HG03103 (cell line): ENCODE results near the gene ATRAID.
"Not testable (repeated sequence)": the region's sequence is repeated elsewhere in the genome, so short reads cannot be mapped to it uniquely, and the experiment has no call there.

ENCODE experiments used
- ATAC-seq: cut with Tn5 transposase; IDR thresholded peaks from one replicate; pipeline ENCODE4 v1.9.1; 2021; ENCODE audit warnings: low read depth; ENCODE audit not compliant: unreplicated experiment

Gene ATRAID

GRCh38 chr2:27191070-27191829 is 20.6 kb upstream of the ATRAID start:
- ATAC-seq = no peak

- ATAC-seq = no peak
Measured at GRCh38 chr2:27194538-27195354, 17.1 kb upstream of the ATRAID start.

DNA sequence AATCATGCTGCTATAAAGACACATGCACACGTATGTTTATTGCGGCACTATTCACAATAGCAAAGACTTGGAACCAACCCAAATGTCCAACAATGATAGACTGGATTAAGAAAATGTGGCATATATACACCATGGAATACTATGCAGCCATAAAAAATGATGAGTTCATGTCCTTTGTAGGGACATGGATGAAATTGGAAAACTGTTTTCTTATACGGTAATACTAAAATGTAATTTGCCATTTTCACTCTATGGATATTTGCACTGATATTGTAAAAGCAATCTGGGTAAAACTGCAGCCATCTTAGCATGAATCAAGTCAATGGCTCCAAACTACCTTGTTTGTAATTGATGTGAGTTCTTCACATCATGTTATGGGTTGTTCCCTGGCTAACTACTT is 16.0 kb upstream of the ATRAID start:
- ATAC-seq = not testable (repeated sequence)

GRCh38 chr2:27198068-27198467 is 13.8 kb upstream of the ATRAID start:
- ATAC-seq = not testable (repeated sequence)

DNA sequence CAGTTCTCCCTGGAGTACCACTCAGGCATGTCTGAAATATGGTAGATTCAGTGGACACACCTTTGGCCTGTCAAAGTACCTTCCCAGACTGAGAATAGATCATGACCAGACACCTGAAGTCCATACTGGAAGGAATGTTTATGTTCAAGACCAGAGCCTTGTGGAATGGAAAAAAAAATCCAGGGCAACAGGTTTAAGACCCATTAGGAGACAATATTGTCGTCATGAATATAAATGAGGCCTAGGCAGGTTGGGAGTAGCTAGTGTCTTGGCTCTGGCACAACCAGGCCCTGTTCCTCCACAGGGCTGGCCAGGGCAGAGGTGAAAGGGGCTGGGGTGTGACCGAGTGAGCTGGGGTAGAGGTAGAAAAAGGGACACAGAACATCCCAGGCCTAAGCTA is 13.2 kb upstream of the ATRAID start:
- ATAC-seq = no peak

- ATAC-seq = no peak
Measured at GRCh38 chr2:27199241-27199640, 12.6 kb upstream of the ATRAID start.

- ATAC-seq = no peak
Measured at GRCh38 chr2:27201675-27202074, 10.2 kb upstream of the ATRAID start.

GRCh38 chr2:27202854-27203253 is 9.0 kb upstream of the ATRAID start:
- no peak for ATAC-seq

DNA sequence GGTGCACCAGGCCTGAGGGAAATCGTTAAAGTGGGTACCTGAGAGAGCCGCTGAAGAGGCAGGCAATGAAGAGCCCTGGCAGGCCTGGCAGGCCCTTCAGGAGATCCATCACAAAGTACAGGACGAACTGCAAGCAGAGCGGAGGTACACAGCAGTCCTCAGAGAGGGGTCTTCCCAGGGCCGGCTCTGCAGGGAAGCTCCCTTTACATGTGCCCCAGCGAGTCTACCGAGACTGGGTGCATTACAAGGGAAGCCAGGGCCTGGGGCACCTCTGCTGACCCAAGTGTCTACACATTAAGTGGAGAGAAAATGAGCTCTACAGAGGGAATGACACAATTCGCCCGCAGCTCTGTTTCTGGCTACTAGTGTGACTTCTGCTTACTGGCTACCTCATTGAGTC is 8.1 kb upstream of the ATRAID start:
- ATAC-seq = no peak

DNA sequence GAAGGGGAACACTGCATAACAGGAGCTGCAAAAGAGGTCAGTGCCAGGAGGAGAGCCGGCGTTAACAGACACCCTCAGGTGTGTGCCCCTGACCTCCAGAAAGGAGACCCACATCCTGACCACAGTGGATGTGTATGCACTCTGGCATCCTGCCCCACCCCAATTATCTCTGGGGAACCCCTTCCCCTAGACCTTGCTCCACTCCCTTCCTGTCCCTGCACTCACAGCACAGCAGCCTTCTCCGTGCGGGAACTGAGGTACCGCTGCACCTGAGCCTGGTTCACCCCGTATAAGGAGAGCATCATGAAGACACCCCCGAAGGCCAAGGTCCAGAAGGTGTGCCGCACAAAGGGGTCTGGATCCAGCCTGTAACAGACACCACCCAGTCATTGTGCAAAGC is 7.3 kb upstream of the ATRAID start:
- no peak for ATAC-seq

DNA sequence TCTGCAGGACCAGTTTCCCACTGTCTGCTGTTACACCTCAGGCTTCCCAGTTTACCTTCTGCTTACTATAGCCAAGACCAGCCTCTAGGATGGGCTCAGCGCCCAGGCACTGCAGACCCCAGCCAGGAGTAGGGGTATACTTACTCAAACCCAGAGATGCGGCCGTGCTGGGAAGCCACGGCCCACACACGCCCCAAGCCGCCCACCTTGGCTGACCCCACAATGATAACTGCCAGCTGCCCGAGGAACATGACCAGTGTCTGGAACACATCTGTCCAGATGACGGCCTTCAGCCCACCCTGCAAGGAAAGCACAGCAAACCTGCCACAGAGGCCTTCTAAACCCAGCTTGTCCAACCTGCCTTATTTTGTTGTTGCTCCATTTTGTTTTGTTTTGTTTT is 6.6 kb upstream of the ATRAID start:
- ATAC-seq = no peak

- ATAC-seq = no peak
Measured at GRCh38 chr2:27206346-27206745, 5.5 kb upstream of the ATRAID start.

DNA sequence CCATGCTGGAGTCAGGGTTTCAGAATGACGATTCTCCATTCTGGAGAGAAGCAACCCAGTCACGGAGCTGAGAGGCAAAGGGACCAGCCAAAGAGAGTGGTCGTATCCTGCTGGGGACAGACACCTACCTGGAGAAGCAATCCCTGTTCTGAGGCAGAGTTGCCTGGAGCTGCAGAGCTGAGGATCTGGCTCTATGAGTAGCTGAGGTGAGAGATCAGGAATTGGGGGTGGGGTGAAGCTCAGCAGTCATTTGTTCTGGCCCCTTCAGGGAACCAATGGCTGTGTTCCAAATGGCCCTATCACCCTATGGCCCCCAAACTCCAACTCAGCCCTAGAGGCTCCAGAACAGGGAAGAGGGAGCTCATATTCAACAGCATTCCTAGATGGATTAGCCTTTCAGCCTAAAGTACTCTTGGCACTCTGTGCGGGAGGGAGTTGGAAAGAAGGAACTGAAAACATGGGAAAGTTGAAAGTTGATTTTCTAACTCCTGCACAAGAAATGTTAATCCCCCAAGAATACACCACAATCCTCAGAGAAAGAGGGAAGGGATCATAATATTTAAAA is 3.3 kb upstream of the ATRAID start:
- ATAC-seq = no peak

- ATAC-seq = no peak
Measured at GRCh38 chr2:27209621-27210401, 2.0 kb upstream of the ATRAID start.

- ATAC-seq = peak; percentile 57
Measured at GRCh38 chr2:27211241-27211942, 449 bp upstream of the ATRAID start.

- ATAC-seq = no peak
Measured at GRCh38 chr2:27212626-27213471, 1.0 kb downstream of the ATRAID start.

- ATAC-seq = no peak
Measured at GRCh38 chr2:27214941-27215340, 3.1 kb downstream of the ATRAID start.

GRCh38 chr2:27216416-27217137 is 4.7 kb downstream of the ATRAID start:
- no peak for ATAC-seq
